Heart right ventricle (tissue), 16 donors: ENCODE results near the gene AP4M1. TPM values are rescaled to one million over a fixed set of nuclear protein-coding genes. Genes with fewer than 3 reads are reported as not detected.

Experiments used
- ATAC-seq, 8 donors: fragments of 200-7000 bp; cut with Tn5 transposase; one replicate each; pipeline ENCODE4 v1.9.1; 2020; ENCODE audit warnings: mild to moderate bottlenecking in 8 of 8, moderate library complexity in 8 of 8, moderate number of reproducible peaks in 1 of 8
- DNase-seq, 2 donors: peaks; one replicate each; pipeline ENCODE4 v3.0.0-alpha.2; 2020
- H3K27ac ChIP-seq, 10 donors: fragments of 200-600 bp; sonication (generic) in 2 of 10; one replicate each; pipeline versions ENCODE4 v1.5.0 to v1.8.0; 2020 to 2022; ENCODE audit warnings: mild to moderate bottlenecking in 3 of 10
- H3K27me3 ChIP-seq, 7 donors: fragments of 200-600 bp; one replicate each; pipeline ENCODE4 v1.8.0; 2021 to 2022; ENCODE audit warnings: mild to moderate bottlenecking in 2 of 7
- H3K36me3 ChIP-seq, 9 donors: fragments of 200-600 bp; sonication (generic) in 1 of 9; one replicate each; pipeline versions ENCODE4 v1.5.0 to v1.8.0; 2020 to 2022; ENCODE audit warnings: mild to moderate bottlenecking in 2 of 9
- H3K4me1 ChIP-seq, 9 donors: fragments of 200-600 bp; sonication (generic) in 1 of 9; one replicate each; pipeline versions ENCODE4 v1.5.0 to v1.8.0; 2020 to 2022; ENCODE audit warnings: mild to moderate bottlenecking in 4 of 9
- H3K4me3 ChIP-seq, 10 donors: fragments of 200-600 bp; sonication (generic) in 2 of 10; one replicate each; pipeline versions ENCODE4 v1.5.0 to v1.8.0; 2020 to 2022; ENCODE audit warnings: mild to moderate bottlenecking in 7 of 10, moderate library complexity in 2 of 10
- H3K9me3 ChIP-seq, 11 donors: fragments of 200-600 bp in 10 of 11; sonication (generic) in 2 of 11; one replicate each; pipeline versions ENCODE4 v1.5.0 to v1.8.0; 2013 to 2022; ENCODE audit warnings: mild to moderate bottlenecking in 2 of 11, control low read depth in 1 of 11, moderate library complexity in 1 of 11
- WGBS, 2 donors: extraction: QIAGEN DNeasy Blood & Tissue Kit; methylation state at CpG; one replicate each; pipeline ENCODE4 v1.1.7; 2013; ENCODE audit warnings: inconsistent platforms in 1 of 2; 5-methylcytosine and 5-hydroxymethylcytosine counted together
- intact Hi-C, 10 donors: fragments of 100-400 bp; cut with DNase I; formaldehyde crosslinking; loops; one replicate each; pipeline versions ENCODE4 v1.11.1 to v1.14.2; 2022
- polyA plus RNA-seq, 2 donors: library from polyadenylated mRNA; stranded (reverse); fragments of 200-250 nt; gene quantifications; one replicate each; pipeline ENCODE4 v1.2.3, GENCODE V29; 2013
- total RNA-seq, 10 donors: library from RNA; stranded (reverse); fragmentation: NEBNext Ultra II Directional in 3 of 10; extraction: Animal tissue kit (Norgen Biotek cat#: 25700) in 3 of 10; gene quantifications; one replicate each; pipeline versions ENCODE4 v1.2.1 to v1.2.4, GENCODE V29; 2021 to 2023
- TF ChIP-seq, protein P1 (sequence below), 9 donors: fragments of 200-600 bp; sonication (generic) in 2 of 9; IDR thresholded peaks; one replicate each; pipeline versions ENCODE4 v1.5.0 to v1.8.0; 2021 to 2022; ENCODE audit warnings: antibody characterized with exemption in 9 of 9, mild to moderate bottlenecking in 5 of 9, moderate library complexity in 1 of 9
- donor health status: Arrhythmogenic right ventricular cardiomyopathy.
- donor health status: ischemic (EF 13 %, LVEDD 7.1; RV severe dilation, severe dysfunction).
- donor health status: healthy with polysubstance abuse.
- donor health status: DM: no; HTN: yes; CAD: no.
- donor health status: DM: no; HTN: no; CAD: no.
- donor health status: ischemic (EF 25% LVEDD 6.9; RV normal size, moderate dysfunction).
- donor health status: ischemic (EF 25% LVEDD 5.7; RV mildly dilated, moderate dysfunction).
- donor health status: healthy.
- donor health status: DM: yes; HTN: yes; CAD: no.
- donor health status: Ischemic cardiomyopathy.
- donor health status: ischemic (EF 35%, LVEDD 5.7; RV mildly dilated, moderate dysfunction).
- donor health status: nonischemic (EF 11% LVEDD 7.7; RV severe dilation, severe dysfunction).
- donor health status: DM: yes; HTN: yes; CAD: no.
- donor health status: PGD.
- donor health status: ischemic (EF 29% LVEDD 5.4; RV normal size, mild dysfunction).
- donor health status: nonischemic (EF 23%, LVEDD 6.1; RV moderate dilation, normal function).

AP4M1 gene
- total and polyA plus RNA-seq, 12 donors, result 8.4 to 20.6 (median 11.1) TPM

DNA sequence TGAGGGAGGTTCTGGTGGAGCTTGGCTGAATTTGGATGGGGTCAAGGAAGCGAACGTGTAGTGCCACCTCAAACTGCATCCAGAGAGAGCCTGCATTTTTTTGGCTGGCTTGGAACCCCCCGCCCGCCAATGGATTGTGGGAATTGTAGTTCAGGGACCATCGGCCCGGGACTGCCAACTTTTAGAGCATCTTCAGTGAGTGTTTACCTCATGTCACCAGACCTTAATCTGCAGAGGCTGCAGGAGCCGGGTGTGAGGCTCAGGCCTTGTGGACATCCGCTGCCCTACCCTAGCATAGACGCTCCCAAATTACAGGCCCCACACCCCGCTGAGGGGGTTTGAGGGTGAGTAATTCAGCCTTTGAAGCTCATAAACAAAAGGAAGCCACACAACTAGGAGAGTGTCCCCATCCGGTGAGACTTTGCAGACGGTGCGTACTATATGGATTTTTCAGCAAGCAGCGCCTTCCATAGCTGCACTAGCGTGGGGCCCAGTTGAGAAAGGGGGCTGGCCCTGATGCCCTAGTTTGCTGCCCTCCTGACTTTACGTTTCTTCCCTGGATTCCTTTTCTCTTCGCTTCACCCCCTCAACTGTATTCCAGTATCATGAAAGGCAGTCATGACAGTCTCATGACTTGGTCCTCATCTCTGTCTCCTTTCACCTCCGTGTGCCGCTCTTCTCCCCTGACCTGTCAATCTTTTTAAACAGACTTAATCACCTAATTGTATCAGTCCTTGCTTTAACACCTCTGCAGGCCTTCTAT lies 18.7 kb downstream of the AP4M1 start:
- no peaks in the 10 kb centered on the region for H3K9me3 ChIP-seq
- peak; percentile 55 to 78 (median 74) for ATAC-seq
- peaks cover 0 to 18% (median 0%) of the 10 kb centered on the region in 9 donors for H3K36me3 ChIP-seq
- H3K4me1 ChIP-seq, result peaks cover 5 to 30% (median 17%) of the 10 kb centered on the region in 9 donors
- peak overlapping the region; percentile 83 to 94 (median 89) for H3K27ac ChIP-seq
- TF ChIP-seq, protein P1, sequence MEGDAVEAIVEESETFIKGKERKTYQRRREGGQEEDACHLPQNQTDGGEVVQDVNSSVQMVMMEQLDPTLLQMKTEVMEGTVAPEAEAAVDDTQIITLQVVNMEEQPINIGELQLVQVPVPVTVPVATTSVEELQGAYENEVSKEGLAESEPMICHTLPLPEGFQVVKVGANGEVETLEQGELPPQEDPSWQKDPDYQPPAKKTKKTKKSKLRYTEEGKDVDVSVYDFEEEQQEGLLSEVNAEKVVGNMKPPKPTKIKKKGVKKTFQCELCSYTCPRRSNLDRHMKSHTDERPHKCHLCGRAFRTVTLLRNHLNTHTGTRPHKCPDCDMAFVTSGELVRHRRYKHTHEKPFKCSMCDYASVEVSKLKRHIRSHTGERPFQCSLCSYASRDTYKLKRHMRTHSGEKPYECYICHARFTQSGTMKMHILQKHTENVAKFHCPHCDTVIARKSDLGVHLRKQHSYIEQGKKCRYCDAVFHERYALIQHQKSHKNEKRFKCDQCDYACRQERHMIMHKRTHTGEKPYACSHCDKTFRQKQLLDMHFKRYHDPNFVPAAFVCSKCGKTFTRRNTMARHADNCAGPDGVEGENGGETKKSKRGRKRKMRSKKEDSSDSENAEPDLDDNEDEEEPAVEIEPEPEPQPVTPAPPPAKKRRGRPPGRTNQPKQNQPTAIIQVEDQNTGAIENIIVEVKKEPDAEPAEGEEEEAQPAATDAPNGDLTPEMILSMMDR (IDR thresholded peaks at IDR 0.05), result no peak
- no peaks in the 10 kb centered on the region for H3K27me3 ChIP-seq
- peak overlapping the region; percentile 51 to 86 (median 74) for H3K4me3 ChIP-seq
- intact Hi-C loops, result loop anchor here in 4 of 10 donors (1.0 to 10.0 kb wide), 3 partner anchors 19 to 205 kb away; partner anchors contain the start of genes AP4M1 (in 3 of the 4), MCM7 (in 3 of the 4) and TRIM4 (in 1 of the 4)
- WGBS, 2 donors, result 17 to 20% methylated on average over 19 of the region's 19 CpGs
- DNase-seq, result peak; percentile 51 to 69

DNA sequence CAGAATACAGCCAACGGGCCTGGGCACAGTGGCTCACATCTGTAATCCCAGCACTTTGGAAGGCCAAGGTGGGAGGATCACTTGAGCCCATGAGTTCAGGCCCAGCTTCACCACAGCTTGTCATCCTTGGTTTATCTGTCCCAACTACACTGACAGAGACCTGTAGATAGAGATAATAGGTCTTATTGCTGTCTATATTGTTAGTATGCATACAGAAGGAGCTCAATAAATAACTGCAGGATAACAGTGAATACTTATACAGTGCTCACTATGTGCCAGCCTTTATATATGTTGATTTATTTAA lies 19.2 kb downstream of the AP4M1 start:
- H3K36me3 ChIP-seq, result peaks cover 0 to 15% (median 0%) of the 10 kb centered on the region in 9 donors
- TF ChIP-seq, protein P1 (IDR thresholded peaks at IDR 0.05), result no peak
- no peak for ATAC-seq
- no peaks in the 10 kb centered on the region for H3K9me3 ChIP-seq
- no peak for DNase-seq
- H3K4me1 ChIP-seq, result peaks cover 5 to 35% (median 18%) of the 10 kb centered on the region in 9 donors
- H3K4me3 ChIP-seq, result peak overlapping the region in 6 of 10 donors; percentile 63 to 86 (median 76)
- H3K27me3 ChIP-seq, result no peaks in the 10 kb centered on the region
- 18 to 25% methylated on average over 1 of the region's 1 CpG for WGBS, 2 donors
- peak overlapping the region in 3 of 10 donors; percentile 91 to 94 (median 92) for H3K27ac ChIP-seq
- intact Hi-C loops, result loop anchor here in 1 of 10 donors (10.0 kb wide), 1 partner anchor 206 kb away; the partner anchor contains the start of gene TRIM4

DNA sequence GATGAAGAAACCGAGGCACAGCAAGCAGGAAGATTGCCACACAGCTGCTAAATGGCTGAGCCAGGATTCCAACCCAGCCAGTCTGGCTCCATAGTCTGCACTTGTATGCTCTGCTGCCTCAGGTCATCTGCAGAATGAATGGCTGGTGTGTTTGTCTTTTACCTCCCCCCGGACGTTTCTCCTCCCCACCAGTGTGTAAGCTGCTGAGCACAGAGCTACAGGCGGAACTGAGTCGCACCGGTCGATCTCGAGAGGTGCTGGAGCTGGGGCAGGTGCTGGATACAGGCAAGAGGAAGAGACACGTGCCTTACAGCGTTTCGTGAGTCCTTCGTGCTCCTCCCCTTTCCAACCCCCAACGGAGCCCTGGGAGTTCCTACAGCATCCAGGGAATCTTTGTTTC lies 20.6 kb downstream of the AP4M1 start:
- TF ChIP-seq, protein P1 (IDR thresholded peaks at IDR 0.05), result no peak
- intact Hi-C loops, result loop anchor here in 1 of 10 donors (10.0 kb wide), 1 partner anchor 207 kb away; the partner anchor contains the start of gene TRIM4
- Histone ChIP-seq H3K9me3 (no peaks in the 10 kb centered on the region), H3K27ac (no peak overlapping the region), H3K4me1 (peaks cover 8 to 42% (median 27%) of the 10 kb centered on the region in 9 donors), H3K27me3 (no peaks in the 10 kb centered on the region), H3K4me3 (no peak overlapping the region), H3K36me3 (peaks cover 0 to 15% (median 0%) of the 10 kb centered on the region in 9 donors)
- DNase-seq (no peak), ATAC-seq (no peak)
- WGBS, 2 donors, result 71 to 82% methylated on average over 13 of the region's 13 CpGs

DNA sequence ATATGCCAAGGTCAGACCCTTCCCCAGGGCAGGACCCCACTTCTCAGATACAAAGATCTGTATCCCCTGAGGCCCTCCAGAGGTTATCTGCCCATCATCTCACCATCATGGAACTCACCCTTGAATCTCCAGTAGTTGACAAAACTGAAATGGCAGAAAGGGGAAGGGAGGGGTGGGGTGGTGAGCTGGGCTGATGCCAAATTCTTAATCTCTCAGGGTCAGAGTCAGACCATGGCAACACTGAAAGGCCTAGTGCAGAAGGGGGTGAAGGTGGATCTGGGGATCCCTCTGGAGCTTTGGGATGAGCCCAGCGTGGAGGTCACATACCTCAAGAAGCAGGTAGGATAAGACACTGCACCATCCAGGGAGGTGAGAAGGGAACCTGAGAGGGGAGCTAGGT lies 21.1 kb downstream of the AP4M1 start:
- no peaks in the 10 kb centered on the region for H3K27me3 ChIP-seq
- H3K4me3 ChIP-seq, result no peak overlapping the region
- H3K9me3 ChIP-seq, result no peaks in the 10 kb centered on the region
- intact Hi-C loops, result loop anchor here in 1 of 10 donors (10.0 kb wide), 1 partner anchor 208 kb away; the partner anchor contains the start of gene TRIM4
- TF ChIP-seq, protein P1 (IDR thresholded peaks at IDR 0.05), result no peak
- H3K27ac ChIP-seq, result no peak overlapping the region
- H3K36me3 ChIP-seq, result peaks cover 0 to 15% (median 0%) of the 10 kb centered on the region in 9 donors
- peaks cover 10 to 43% (median 32%) of the 10 kb centered on the region in 9 donors for H3K4me1 ChIP-seq
- DNase-seq, result no peak
- ATAC-seq, result no peak
- WGBS, 2 donors, result 89 to 95% methylated on average over 1 of the region's 1 CpG
